Heart right ventricle (tissue), 16 donors: ENCODE data around the gene KLHDC8A. TPM values are rescaled to one million over a fixed set of nuclear protein-coding genes. Genes with fewer than 3 reads are reported as not detected.

ENCODE experiments used
- ATAC-seq, 8 donors: fragments of 200-7000 bp; cut with Tn5 transposase; one replicate each; pipeline ENCODE4 v1.9.1; 2020; ENCODE audit warnings: mild to moderate bottlenecking in 8 of 8, moderate library complexity in 8 of 8, moderate number of reproducible peaks in 1 of 8
- DNase-seq, 2 donors: peaks; one replicate each; pipeline ENCODE4 v3.0.0-alpha.2; 2020
- H3K27ac ChIP-seq, 10 donors: fragments of 200-600 bp; sonication (generic) in 2 of 10; one replicate each; pipeline versions ENCODE4 v1.5.0 to v1.8.0; 2020 to 2022; ENCODE audit warnings: mild to moderate bottlenecking in 3 of 10
- H3K27me3 ChIP-seq, 7 donors: fragments of 200-600 bp; one replicate each; pipeline ENCODE4 v1.8.0; 2021 to 2022; ENCODE audit warnings: mild to moderate bottlenecking in 2 of 7
- H3K36me3 ChIP-seq, 9 donors: fragments of 200-600 bp; sonication (generic) in 1 of 9; one replicate each; pipeline versions ENCODE4 v1.5.0 to v1.8.0; 2020 to 2022; ENCODE audit warnings: mild to moderate bottlenecking in 2 of 9
- H3K4me1 ChIP-seq, 9 donors: fragments of 200-600 bp; sonication (generic) in 1 of 9; one replicate each; pipeline versions ENCODE4 v1.5.0 to v1.8.0; 2020 to 2022; ENCODE audit warnings: mild to moderate bottlenecking in 4 of 9
- H3K4me3 ChIP-seq, 10 donors: fragments of 200-600 bp; sonication (generic) in 2 of 10; one replicate each; pipeline versions ENCODE4 v1.5.0 to v1.8.0; 2020 to 2022; ENCODE audit warnings: mild to moderate bottlenecking in 7 of 10, moderate library complexity in 2 of 10
- H3K9me3 ChIP-seq, 11 donors: fragments of 200-600 bp in 10 of 11; sonication (generic) in 2 of 11; one replicate each; pipeline versions ENCODE4 v1.5.0 to v1.8.0; 2013 to 2022; ENCODE audit warnings: mild to moderate bottlenecking in 2 of 11, control low read depth in 1 of 11, moderate library complexity in 1 of 11
- WGBS, 2 donors: extraction: QIAGEN DNeasy Blood & Tissue Kit; methylation state at CpG; one replicate each; pipeline ENCODE4 v1.1.7; 2013; ENCODE audit warnings: inconsistent platforms in 1 of 2; 5-methylcytosine and 5-hydroxymethylcytosine counted together
- intact Hi-C, 10 donors: fragments of 100-400 bp; cut with DNase I; formaldehyde crosslinking; loops; one replicate each; pipeline versions ENCODE4 v1.11.1 to v1.14.2; 2022
- polyA plus RNA-seq, 2 donors: library from polyadenylated mRNA; stranded (reverse); fragments of 200-250 nt; gene quantifications; one replicate each; pipeline ENCODE4 v1.2.3, GENCODE V29; 2013
- total RNA-seq, 10 donors: library from RNA; stranded (reverse); fragmentation: NEBNext Ultra II Directional in 3 of 10; extraction: Animal tissue kit (Norgen Biotek cat#: 25700) in 3 of 10; gene quantifications; one replicate each; pipeline versions ENCODE4 v1.2.1 to v1.2.4, GENCODE V29; 2021 to 2023
- TF ChIP-seq, protein P1 (sequence below), 9 donors: fragments of 200-600 bp; sonication (generic) in 2 of 9; IDR thresholded peaks; one replicate each; pipeline versions ENCODE4 v1.5.0 to v1.8.0; 2021 to 2022; ENCODE audit warnings: antibody characterized with exemption in 9 of 9, mild to moderate bottlenecking in 5 of 9, moderate library complexity in 1 of 9
- donor health status: Arrhythmogenic right ventricular cardiomyopathy.
- donor health status: ischemic (EF 13 %, LVEDD 7.1; RV severe dilation, severe dysfunction).
- donor health status: healthy with polysubstance abuse.
- donor health status: DM: no; HTN: yes; CAD: no.
- donor health status: DM: no; HTN: no; CAD: no.
- donor health status: ischemic (EF 25% LVEDD 6.9; RV normal size, moderate dysfunction).
- donor health status: ischemic (EF 25% LVEDD 5.7; RV mildly dilated, moderate dysfunction).
- donor health status: healthy.
- donor health status: DM: yes; HTN: yes; CAD: no.
- donor health status: Ischemic cardiomyopathy.
- donor health status: ischemic (EF 35%, LVEDD 5.7; RV mildly dilated, moderate dysfunction).
- donor health status: nonischemic (EF 11% LVEDD 7.7; RV severe dilation, severe dysfunction).
- donor health status: DM: yes; HTN: yes; CAD: no.
- donor health status: PGD.
- donor health status: ischemic (EF 29% LVEDD 5.4; RV normal size, mild dysfunction).
- donor health status: nonischemic (EF 23%, LVEDD 6.1; RV moderate dilation, normal function).

The KLHDC8A gene
- total and polyA plus RNA-seq, 12 donors: 0.15 to 0.16 TPM; not detected in 10

- intact Hi-C loops: no loop called here
- no peak overlapping the region for H3K4me3 ChIP-seq
- H3K36me3 ChIP-seq: peaks cover 0 to 17% (median 0%) of the 10 kb centered on the region in 9 donors
- H3K27ac ChIP-seq: peak overlapping the region in 4 of 10 donors; percentile 46 to 96 (median 88)
- DNase-seq: no peak
- WGBS, 2 donors: 89 to 92% methylated on average over 5 of the region's 5 CpGs
- peaks cover 19 to 92% (median 57%) of the 10 kb centered on the region in 9 donors for H3K4me1 ChIP-seq
- H3K9me3 ChIP-seq: no peaks in the 10 kb centered on the region
- ATAC-seq: no peak
- TF ChIP-seq, protein P1, sequence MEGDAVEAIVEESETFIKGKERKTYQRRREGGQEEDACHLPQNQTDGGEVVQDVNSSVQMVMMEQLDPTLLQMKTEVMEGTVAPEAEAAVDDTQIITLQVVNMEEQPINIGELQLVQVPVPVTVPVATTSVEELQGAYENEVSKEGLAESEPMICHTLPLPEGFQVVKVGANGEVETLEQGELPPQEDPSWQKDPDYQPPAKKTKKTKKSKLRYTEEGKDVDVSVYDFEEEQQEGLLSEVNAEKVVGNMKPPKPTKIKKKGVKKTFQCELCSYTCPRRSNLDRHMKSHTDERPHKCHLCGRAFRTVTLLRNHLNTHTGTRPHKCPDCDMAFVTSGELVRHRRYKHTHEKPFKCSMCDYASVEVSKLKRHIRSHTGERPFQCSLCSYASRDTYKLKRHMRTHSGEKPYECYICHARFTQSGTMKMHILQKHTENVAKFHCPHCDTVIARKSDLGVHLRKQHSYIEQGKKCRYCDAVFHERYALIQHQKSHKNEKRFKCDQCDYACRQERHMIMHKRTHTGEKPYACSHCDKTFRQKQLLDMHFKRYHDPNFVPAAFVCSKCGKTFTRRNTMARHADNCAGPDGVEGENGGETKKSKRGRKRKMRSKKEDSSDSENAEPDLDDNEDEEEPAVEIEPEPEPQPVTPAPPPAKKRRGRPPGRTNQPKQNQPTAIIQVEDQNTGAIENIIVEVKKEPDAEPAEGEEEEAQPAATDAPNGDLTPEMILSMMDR (IDR thresholded peaks at IDR 0.05): no peak
- H3K27me3 ChIP-seq: no peaks in the 10 kb centered on the region
These were observed 41.6 kb downstream of the KLHDC8A start for GRCh38 chr1:205315008-205315618.

DNA sequence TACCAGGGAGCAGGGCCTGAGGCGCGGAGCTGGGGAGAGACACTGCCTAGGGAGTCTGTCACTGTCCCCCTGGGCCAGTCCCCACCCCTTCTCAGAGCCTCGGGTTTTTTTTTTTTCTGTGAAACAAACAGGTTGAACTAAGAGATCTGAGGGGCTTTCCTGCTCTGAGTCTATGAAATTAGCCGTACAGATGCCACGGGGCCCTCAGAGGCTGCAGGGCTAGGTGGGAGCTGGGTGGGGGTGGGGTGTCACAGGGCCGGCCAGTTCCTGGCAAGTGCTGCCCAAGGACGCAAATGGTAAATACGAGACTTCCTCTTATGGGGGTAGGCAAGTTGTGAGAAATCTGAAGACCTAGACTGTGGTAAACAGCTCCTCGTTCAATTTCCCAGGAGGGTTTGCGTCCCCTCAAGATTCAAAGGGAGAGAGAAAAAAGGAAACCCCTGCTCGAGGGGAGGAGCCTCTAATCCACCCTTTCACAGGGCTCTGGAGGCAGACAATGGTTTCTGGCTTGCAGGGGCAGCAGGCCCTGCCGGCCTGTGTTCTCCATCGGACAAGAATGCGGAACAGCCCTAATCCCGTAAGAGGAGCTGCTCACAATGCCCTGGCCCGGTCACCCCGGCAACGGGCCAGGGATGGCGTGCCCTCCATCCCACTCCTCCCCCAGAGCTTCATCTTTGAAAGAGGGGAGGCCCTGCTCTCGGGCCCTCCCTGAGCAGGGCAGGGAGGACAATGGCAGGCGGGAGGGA lies 43.0 kb downstream of the KLHDC8A start:
- H3K36me3 ChIP-seq: peaks cover 0 to 30% (median 0%) of the 10 kb centered on the region in 9 donors
- TF ChIP-seq, protein P1 (IDR thresholded peaks at IDR 0.05): no peak
- peak overlapping the region; percentile 20 to 96 (median 74) for H3K27ac ChIP-seq
- intact Hi-C loops: no loop called here
- ATAC-seq (peak; percentile 61 to 84 (median 72)), DNase-seq (peak; percentile 49 to 56)
- 36 to 47% methylated on average over 21 of the region's 21 CpGs for WGBS, 2 donors
- no peaks in the 10 kb centered on the region for H3K9me3 ChIP-seq
- H3K4me1 ChIP-seq: peaks cover 19 to 80% (median 46%) of the 10 kb centered on the region in 9 donors
- H3K27me3 ChIP-seq: no peaks in the 10 kb centered on the region
- H3K4me3 ChIP-seq: peak overlapping the region in 5 of 10 donors; percentile 8 to 33 (median 31)

- ATAC-seq (no peak), DNase-seq (no peak)
- H3K27ac ChIP-seq: peak overlapping the region; percentile 20 to 96 (median 74)
- peaks cover 17 to 72% (median 39%) of the 10 kb centered on the region in 9 donors for H3K4me1 ChIP-seq
- 60 to 65% methylated on average over 10 of the region's 10 CpGs for WGBS, 2 donors
- H3K36me3 ChIP-seq: peaks cover 0 to 37% (median 0%) of the 10 kb centered on the region in 9 donors
- no peaks in the 10 kb centered on the region for H3K9me3 ChIP-seq
- no peaks in the 10 kb centered on the region for H3K27me3 ChIP-seq
- intact Hi-C loops: no loop called here
- TF ChIP-seq, protein P1 (IDR thresholded peaks at IDR 0.05): no peak
- peak overlapping the region in 4 of 10 donors; percentile 28 to 33 (median 32) for H3K4me3 ChIP-seq
These were observed 43.7 kb downstream of the KLHDC8A start for GRCh38 chr1:205312866-205313562.
